ENCODE measurements around the gene KIF5A. TPM values are rescaled to one million over a fixed set of nuclear protein-coding genes. Genes with fewer than 3 reads are reported as not detected.

Gene KIF5A
- total and polyA plus RNA-seq, 2 of the 4 experiments (the other 2 are of a cell fraction), result 0.15 to 0.18 TPM

- CTCF ChIA-PET, result no interaction called here
- Histone ChIP-seq H3K4me3 (ENCODE audit: insufficient read depth, low read depth, low read length) (no peak overlapping the region), H2BK15ac (ENCODE audit: low read depth, low read length) (no peak overlapping the region), H3K23ac (ENCODE audit: low read depth, low read length) (no peak overlapping the region), H3K79me1 (ENCODE audit: low read depth in 1 of 2, low read length in 2 of 2) (peaks cover 0 to 5% of the 10 kb centered on the region in 2 experiments; a peak in 1 of 4 replicates), H3K9ac (ENCODE audit: low read depth, low read length) (no peak overlapping the region), H3K18ac (ENCODE audit: low read depth, low read length) (no peak overlapping the region), H3K4me2 (ENCODE audit: low read depth, low read length) (no peak overlapping the region), H3K27me3 (ENCODE audit: control insufficient read depth, insufficient read depth, low read length) (peaks cover 46% of the 10 kb centered on the region), H3K14ac (replicated peaks; ENCODE audit: low read depth, low read length) (no peak overlapping the region), H2AK5ac (ENCODE audit: low read depth, low read length) (no peak overlapping the region), H2BK5ac (ENCODE audit: low read depth, low read length, poor library complexity, severe bottlenecking) (no peak overlapping the region), H2BK120ac (ENCODE audit: low read depth, low read length) (no peak overlapping the region), H4K8ac (ENCODE audit: low read depth in 2 of 2, low read length in 2 of 2) (no peak overlapping the region), H3K56ac (ENCODE audit: extremely low read depth, insufficient read depth, low read length) (no peak overlapping the region), H3K36me3 (ENCODE audit: control insufficient read depth, insufficient read depth, low read length) (no peaks in the 10 kb centered on the region), H2AFZ (replicated peaks; ENCODE audit: low read length, poor library complexity) (no peak overlapping the region), H4K20me1 (ENCODE audit: insufficient read depth, low read length) (no peaks in the 10 kb centered on the region), H3K4me1 (ENCODE audit: control insufficient read depth, insufficient read depth, low read length) (peaks cover 3% of the 10 kb centered on the region), H3K4ac (ENCODE audit: low read depth, low read length) (no peak overlapping the region), H4K91ac (ENCODE audit: insufficient read depth, low read depth, low read length) (no peak overlapping the region), H4K5ac (ENCODE audit: low read depth, low read length) (no peak overlapping the region), H3K9me1 (ENCODE audit: insufficient read depth, low read length) (peaks cover 7% of the 10 kb centered on the region; the same call in 1 of the 2 replicates), H3K9me3 (ENCODE audit: control insufficient read depth, insufficient read depth, low read length) (no peaks in the 10 kb centered on the region), H2AK9ac (replicated peaks; ENCODE audit: low read depth, low read length, poor library complexity) (no peak overlapping the region), H3K27ac (ENCODE audit: insufficient read depth, low read length) (no peak overlapping the region), H2BK20ac (ENCODE audit: low read depth, low read length) (no peak overlapping the region)
- in situ Hi-C loops (cut with MboI; ENCODE audit: low sequenced_read_pairs), result no loop called here
- TF ChIP-seq USF2 (IDR thresholded peaks at IDR 0.05; ENCODE audit: low read depth, low read length), result no peak
- no peak for TF ChIP-seq BHLHE40 (IDR thresholded peaks at IDR 0.05; ENCODE audit: low read depth, low read length)
- no peak for TF ChIP-seq MAFK (IDR thresholded peaks at IDR 0.05; ENCODE audit: low read depth, low read length)
- no peak for TF ChIP-seq CTCF (conservative IDR thresholded peaks at IDR 0.05; ENCODE audit: low read depth, low read length)
- no peak for TF ChIP-seq ELK1 (IDR thresholded peaks at IDR 0.05; ENCODE audit: borderline replicate concordance, low read depth, low read length)
- TF ChIP-seq NFE2L2 (IDR thresholded peaks at IDR 0.05; ENCODE audit: low read depth, low read length), result no peak
- TF ChIP-seq RFX5 (IDR thresholded peaks at IDR 0.05; ENCODE audit: low read depth, low read length), result no peak
- TF ChIP-seq SMC3 (IDR thresholded peaks at IDR 0.05; ENCODE audit: low read depth, low read length), result no peak
- TF ChIP-seq POLR2A (IDR thresholded peaks at IDR 0.05; ENCODE audit: low read depth, low read length), result no peak
- no peak for TF ChIP-seq FOS (IDR thresholded peaks at IDR 0.05; ENCODE audit: low read depth, low read length)
- TF ChIP-seq MAZ (IDR thresholded peaks at IDR 0.05; ENCODE audit: borderline replicate concordance, low read depth, low read length), result no peak
- no peak for TF ChIP-seq RAD21 (IDR thresholded peaks at IDR 0.05; ENCODE audit: low read length)
- TF ChIP-seq CEBPB (IDR thresholded peaks at IDR 0.05; ENCODE audit: low read depth, low read length), result no peak
- POLR2A ChIA-PET (ENCODE audit: unreplicated experiment), result no interaction called here
- BruUV-seq (replicated peaks), result no TSS peak
- intact Hi-C loops (cut with micrococcal nuclease), result no loop called here
- dilution Hi-C loops (cut with HindIII; ENCODE audit: low sequenced_read_pairs, unreplicated experiment), result loop anchor here (25.0 kb wide), 1 partner anchor 111 kb away; no protein-coding TSS in a partner anchor
- no CpG with 5 or more reads among the region's 3 CpGs for WGBS, 2 experiments (ENCODE audit: extremely low coverage in 2 of 2, insufficient read length in 1 of 2)
- ATAC-seq (ENCODE audit: low read depth) (no peak), DNase-seq (no peak)
Observed at GRCh38 chr12:57551637-57552305, 1.9 kb downstream of the KIF5A start.
